HEK293T (cell line): ENCODE data around the gene OLFM1.

Source experiments
- ARNT ChIP-seq: fragments of 450-650 bp; IDR thresholded peaks from 2 replicates; pipeline ENCODE4 v1.6.1; 2017; ENCODE audit warnings: mild to moderate bottlenecking
- BHLHE40 ChIP-seq: fragments of 450-650 bp; IDR thresholded peaks from 2 replicates; pipeline ENCODE4 v1.6.1; 2016; ENCODE audit warnings: mild to moderate bottlenecking, moderate library complexity, borderline replicate concordance
- CTBP1 ChIP-seq: fragments of 450-650 bp; IDR thresholded peaks from 2 replicates; pipeline ENCODE4 v1.6.1; 2016; ENCODE audit warnings: borderline replicate concordance
- ELF4 ChIP-seq: fragments of 450-650 bp; IDR thresholded peaks from 2 replicates; pipeline ENCODE4 v1.6.1; 2017; ENCODE audit warnings: antibody characterized with exemption
- FOXA1 ChIP-seq: fragments of 450-650 bp; IDR thresholded peaks from 2 replicates; pipeline ENCODE4 v1.6.1; 2016; ENCODE audit warnings: mild to moderate bottlenecking
- FOXM1 ChIP-seq: fragments of 450-650 bp; IDR thresholded peaks from 2 replicates; pipeline ENCODE4 v1.6.1; 2017; ENCODE audit warnings: mild to moderate bottlenecking, borderline replicate concordance
- HDGF ChIP-seq: fragments of 450-650 bp; IDR thresholded peaks from 2 replicates; pipeline ENCODE4 v1.6.1; 2017; ENCODE audit warnings: antibody characterized with exemption, borderline replicate concordance
- NFRKB ChIP-seq: fragments of 450-650 bp; IDR thresholded peaks from 2 replicates; pipeline ENCODE4 v1.6.1; 2016; ENCODE audit warnings: mild to moderate bottlenecking, moderate library complexity
- SP1 ChIP-seq: fragments of 450-650 bp; IDR thresholded peaks from 2 replicates; pipeline ENCODE4 v1.6.1; 2017
- SUZ12 ChIP-seq: fragments of 450-650 bp; IDR thresholded peaks from 2 replicates; pipeline ENCODE4 v1.6.1; 2016; ENCODE audit warnings: mild to moderate bottlenecking
- ZNF384 ChIP-seq: fragments of 450-650 bp; IDR thresholded peaks from 2 replicates; pipeline ENCODE4 v1.6.1; 2016
- TF ChIP-seq, protein P1 (sequence below): fragments of 450-650 bp; IDR thresholded peaks from 2 replicates; pipeline ENCODE4 v1.6.1; 2016

DNA sequence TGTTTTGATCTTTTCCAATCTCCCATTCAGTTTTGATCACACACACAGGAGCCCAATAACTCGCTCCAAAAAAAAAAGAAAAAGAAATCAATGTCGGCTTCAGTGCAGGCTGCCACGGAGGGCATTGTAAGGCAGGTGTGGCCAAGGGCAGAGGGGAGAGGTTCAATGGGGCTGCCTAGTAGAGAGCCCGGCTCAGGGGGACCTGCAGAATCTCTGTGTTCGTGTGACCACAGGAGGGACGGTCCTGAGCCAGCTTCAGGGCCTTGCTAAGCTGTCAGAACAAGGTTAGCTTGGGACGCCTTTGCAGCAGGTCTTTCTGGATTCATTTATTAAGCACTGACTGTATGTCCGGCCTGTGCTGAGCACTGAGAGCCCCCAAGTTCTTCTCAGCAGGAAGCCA, 22.2 kb downstream of the OLFM1 start:
- TF ChIP-seq, protein P1, sequence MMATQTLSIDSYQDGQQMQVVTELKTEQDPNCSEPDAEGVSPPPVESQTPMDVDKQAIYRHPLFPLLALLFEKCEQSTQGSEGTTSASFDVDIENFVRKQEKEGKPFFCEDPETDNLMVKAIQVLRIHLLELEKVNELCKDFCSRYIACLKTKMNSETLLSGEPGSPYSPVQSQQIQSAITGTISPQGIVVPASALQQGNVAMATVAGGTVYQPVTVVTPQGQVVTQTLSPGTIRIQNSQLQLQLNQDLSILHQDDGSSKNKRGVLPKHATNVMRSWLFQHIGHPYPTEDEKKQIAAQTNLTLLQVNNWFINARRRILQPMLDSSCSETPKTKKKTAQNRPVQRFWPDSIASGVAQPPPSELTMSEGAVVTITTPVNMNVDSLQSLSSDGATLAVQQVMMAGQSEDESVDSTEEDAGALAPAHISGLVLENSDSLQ: no peak
- TF ChIP-seq BHLHE40 (no peak), CTBP1 (no peak), ARNT (no peak), SUZ12 (no peak), ZNF384 (no peak), FOXM1 (no peak), FOXA1 (no peak), NFRKB (no peak), ELF4 (no peak), HDGF (no peak), SP1 (no peak)
